Measurements from ENCODE around the gene AKIP1.

- TF ChIP-seq EZH2 (IDR thresholded peaks at IDR 0.05; ENCODE audit: insufficient read depth, poor library complexity, severe bottlenecking) = no peak
- TF ChIP-seq EZH2phosphoT487 (IDR thresholded peaks at IDR 0.05; ENCODE audit: insufficient read depth, low read depth) = no peak
These were observed 44.0 kb upstream of the AKIP1 start for GRCh38 chr11:8867035-8867434.
